ENCODE data around the gene CA5A.
"Not testable (repeated sequence)": the region's sequence is repeated elsewhere in the genome, so short reads cannot be mapped to it uniquely, and the experiment has no call there.

The CA5A gene

DNA sequence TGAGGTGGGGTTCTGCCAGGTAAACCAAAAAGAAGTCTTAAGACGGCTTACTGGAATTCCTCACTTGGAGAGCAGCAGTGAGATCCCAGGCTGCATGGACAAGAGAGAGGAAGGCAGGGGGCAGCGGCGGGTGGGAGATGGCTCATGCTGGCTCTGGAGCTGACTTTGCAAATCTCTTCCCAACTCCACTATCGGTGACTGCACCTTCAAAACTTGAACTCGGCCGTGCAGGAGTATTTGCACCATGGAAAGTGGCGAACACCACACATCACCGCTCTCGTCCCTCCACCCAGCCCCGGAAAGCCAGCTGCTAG is 16.7 kb downstream of the CA5A start:
- no peak for DNase-seq

DNA sequence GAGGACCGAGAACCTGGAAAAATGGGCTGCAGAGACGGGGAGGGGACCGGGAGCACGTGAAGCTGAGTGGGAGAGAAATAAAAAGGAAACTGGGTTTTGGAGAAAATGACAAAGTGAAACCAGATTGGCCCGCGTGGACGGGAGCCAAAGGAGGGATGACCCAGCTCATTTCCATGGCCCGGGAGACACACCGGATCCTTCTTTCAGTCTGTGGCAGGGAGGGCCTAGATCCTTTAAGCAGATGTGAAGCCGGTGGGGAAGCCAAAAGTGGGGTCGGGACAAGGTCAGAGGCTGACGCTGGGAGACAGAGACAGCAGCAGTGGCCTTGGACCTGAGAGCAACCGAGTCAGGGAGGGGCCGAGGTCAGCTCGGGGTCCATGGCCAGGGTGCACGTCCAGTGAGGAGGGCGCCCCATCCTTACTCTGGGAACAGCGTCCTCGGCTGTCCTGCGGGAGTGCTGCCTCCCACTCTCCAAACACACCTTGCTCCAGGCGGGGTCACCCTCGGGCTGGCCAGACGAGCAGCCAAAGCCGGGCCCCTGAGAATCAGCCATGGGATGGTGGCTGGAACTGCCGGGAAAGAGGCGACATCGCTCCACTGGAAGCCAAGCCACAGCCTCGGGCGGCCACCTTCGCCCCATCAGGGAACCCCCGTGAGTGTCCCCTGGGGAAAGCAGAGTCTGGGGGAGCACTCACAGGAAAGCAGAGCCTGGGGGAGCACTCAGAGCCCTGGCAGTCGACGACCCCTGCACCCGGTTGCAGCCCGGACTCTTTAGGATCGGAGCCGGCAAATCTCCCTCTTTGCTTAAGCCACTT is 17.3 kb downstream of the CA5A start:
- DNase-seq: no peak

DNA sequence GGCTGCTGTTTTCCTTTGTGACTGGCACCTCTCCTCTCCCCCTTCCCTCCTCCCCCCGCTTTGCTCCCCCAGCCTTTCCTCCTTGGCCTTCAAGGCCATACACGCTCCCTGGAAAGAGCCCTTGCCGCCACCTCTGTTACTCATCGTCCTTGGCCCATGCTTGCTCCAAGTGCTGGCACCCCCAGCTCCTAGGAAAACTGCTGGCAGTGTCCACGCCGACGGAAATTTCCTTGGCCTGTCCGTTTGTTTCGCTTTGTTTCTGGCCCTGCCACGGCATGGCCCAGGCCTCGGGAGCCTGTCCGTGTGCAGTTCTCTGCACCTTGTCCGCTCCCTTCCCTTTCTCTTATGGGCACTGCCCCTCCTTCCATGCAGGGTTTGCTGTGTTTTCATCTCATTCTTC is 18.0 kb downstream of the CA5A start:
- no peak for DNase-seq

DNA sequence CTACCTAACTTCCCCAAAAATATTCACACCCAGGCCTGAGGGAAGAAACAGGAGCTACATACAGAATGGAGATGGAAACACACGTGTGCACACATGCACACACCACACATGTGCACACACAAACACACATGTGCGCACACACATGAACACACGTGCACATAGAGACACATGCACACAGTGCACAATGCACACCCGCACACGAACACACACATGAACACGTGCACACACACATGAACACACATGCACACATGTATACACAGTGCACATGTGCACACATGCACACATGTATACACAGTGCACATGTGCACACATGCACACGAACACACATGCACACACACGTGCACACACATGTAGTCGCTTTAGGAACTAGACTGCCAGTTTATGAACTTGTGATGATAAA is 18.8 kb downstream of the CA5A start:
- DNase-seq: no peak

DNA sequence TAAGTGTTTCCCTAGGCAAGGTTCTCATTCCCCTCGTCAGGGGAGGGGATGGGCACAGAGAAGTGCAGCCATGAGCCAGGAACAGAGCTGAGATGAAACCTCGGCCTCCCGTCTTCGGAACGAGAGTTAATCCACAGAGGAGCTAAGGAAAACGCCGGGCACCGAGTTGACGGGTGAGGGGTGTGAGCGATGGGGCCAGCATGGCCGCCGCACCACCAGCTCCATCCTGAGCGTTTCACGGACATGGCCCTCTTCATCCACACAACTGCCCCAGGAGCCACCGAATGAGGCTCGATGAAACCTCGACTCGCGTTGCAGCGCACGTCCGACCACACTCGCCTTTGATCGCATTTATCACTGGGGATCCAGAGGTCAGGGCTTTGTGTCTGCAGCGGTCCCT is 21.5 kb downstream of the CA5A start:
- DNase-seq: no peak

DNA sequence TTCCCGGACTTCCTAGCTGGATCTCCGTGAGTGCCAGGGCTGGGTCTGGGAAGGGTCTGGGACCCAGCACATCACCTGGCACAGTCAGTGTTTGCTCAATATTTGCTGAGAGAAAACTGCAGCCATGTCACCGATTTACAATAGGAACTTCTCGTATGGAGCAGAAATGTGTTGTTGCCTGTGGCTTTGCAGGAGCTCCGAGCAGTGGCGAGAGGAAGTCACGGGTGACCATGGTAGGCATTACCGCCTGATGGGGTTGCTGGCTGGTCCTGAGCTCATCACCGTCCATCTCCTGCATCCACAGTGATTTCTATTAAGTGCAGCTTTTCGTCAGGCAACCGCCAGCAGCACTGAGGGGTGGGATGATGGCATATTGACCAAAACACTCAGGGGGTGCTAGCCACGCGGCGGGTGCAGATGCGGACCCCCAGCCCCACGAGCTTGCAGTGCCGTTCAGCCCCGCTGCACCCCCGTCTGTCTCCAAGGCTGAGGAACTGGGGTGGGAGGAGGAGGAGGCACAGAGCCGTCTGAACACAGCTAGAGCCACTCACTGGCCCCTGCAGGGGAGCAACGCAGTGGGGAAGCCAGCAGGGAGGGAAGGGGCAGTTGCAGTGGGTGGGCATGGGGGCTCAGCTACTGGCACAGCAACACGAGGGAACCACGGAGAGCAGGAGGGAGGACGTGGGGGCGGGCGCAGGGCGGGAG is 22.2 kb downstream of the CA5A start:
- DNase-seq: not testable (repeated sequence)

DNA sequence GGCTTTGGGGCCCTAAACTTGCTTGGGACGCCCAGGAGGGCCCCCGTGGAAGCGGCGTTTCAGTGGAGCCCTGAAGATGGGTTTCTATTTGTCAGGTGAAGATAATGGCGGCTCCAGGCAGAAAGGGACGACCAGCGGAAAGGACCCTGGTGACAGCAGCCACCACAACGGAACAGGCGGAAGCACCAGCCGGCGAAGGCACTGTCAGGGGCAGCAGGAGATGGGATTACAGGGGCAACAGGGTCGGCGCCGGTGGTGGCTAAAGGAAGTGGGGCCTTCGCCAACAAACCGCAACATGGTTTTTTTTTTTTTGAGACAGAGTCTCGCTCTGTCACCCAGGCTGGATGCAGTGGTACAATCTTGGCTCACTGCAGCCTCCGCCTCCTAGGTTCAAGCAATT is 23.6 kb downstream of the CA5A start:
- not testable (repeated sequence) for DNase-seq

DNA sequence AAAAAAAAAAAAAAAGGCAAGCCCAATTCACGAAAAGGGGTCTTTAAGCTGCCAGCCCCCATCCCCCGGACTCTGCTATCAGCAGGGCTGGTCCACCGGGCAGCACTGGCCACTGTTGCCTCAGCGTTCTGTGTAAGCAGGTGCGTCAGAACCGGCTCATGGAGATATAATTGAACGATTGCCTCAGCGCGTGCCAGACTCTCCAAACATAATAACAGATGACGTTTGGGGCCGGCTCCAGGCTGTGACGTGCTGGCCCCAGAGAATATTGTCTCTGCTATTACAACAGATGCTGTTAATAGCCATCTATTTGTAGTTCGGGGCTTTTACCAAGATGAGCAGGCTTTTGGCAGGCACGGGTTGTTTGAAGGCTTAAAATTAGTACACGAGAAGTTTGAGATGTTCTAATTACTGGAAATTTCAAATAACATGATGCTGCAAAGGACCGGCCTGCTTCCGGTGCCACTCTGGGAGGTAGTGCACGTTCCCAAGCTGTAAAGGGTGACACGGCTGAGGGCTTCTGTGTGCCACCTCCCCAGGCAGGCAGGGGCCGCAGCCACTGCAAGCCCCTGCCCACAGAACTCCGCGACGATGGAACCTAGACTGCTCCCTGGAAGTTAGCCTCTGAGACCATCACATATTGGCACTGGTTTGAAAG is 25.1 kb downstream of the CA5A start:
- DNase-seq: peak; percentile 64

DNA sequence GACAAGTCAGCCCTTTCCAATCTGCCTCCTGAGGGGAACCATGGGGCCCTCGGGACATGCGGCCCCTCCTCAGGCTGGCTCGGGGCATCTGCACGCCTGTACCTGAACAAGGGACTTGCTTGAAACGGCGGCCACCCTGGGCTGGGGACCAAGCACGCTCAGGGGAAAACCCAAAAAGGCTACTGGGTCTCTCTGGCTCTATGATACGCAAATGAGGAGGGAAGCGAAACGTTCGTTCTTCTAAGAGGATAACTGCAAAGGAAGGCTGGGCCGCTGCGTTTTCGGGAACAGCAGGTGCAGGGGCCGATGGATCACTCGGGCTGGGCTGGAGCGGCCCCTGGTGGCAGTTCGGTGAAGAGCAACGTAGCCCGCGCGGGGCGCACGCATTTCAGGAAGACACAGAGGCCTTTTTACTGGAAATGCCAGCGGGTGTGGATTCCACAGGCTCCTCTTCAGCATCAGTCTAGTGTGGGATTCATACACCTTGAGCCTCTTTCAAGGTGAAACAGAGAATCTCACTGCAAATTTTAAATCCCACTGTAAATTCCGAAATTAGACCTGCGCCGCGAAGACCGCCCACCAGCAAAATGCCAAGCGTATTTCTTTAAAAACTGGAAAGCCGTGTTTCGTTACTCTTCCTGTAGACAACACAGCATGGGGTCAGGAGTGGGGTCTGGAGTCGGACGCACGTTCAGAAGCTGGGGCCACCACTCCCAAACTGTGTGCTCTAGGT is 27.0 kb downstream of the CA5A start:
- DNase-seq: not testable (repeated sequence)

DNA sequence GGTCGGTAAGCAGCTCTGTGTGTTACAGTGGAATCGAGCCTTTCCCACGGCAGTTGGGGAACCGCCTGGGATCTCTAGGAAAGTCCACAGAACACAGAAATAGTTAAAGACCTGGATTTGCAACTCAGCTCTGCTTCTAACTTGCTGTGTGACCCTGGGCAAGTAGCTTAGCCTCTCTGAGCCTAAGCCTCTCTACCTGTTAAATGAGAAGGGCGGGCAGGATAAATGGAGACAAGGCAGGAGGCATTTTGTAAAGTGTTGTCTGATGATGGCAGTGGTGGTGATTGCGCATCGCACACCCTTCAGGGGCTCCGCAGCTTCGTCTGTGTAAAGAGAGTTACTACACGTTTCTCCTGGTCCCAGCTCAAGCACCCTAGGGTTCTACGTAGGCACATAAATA is 28.2 kb downstream of the CA5A start:
- DNase-seq: not testable (repeated sequence)

DNA sequence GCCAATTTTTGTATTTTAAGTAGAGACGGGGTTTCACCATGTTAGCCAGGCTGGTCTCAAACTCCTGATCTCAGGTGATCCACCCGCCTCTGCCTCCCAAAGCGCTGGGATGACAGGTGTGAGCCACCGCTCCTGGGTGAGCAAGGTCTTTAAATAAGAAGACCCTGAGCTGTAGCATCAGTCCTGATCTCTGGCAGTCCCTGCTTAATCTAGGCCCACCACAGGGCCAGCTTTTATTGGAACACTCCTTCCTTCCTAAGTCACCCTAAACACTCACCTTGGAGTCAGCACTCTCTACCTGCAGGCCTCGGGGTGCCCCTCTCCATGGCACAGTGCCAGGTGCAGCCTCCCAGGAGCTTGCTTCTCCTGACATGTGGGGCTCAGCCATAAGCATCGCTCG is 30.8 kb downstream of the CA5A start:
- not testable (repeated sequence) for DNase-seq

DNA sequence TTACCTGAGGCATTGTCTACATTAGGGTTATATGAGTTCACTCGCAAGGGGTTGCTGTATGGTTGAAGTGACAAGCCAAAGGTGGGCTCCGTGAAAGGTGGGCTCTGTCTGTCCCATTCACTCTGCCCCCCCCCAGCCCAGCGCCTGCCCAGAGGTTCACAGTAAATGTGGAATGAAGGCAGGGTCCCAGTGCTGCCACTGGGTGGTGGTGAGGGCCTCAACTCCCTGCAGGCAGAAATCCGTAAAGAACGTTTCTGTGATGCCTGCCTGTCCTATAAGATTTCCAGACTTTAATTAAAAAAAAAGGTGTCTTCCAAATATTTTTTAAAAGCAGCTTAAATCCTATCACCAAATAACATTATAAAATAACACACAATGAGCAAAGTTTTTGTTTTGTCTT is 31.4 kb downstream of the CA5A start:
- not testable (repeated sequence) for DNase-seq

DNA sequence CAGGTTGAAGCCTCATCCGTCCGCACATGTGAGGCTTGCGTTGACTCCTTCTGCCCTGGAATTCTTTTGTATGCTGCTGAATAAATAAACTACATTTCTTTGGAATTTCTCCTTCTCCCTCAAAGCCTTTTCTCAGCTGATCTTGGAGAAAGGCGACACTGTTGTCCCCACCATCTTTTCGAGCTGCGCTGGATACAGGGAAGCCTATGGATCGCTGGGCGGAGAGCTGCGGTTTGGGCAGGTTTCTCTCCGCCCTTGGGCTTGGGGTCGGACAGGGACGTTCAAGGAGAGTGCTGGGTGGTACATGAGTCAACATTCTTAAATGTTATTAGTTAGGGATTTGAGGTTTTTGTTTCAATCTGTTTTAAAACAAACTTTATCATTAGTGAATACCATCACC is 35.8 kb downstream of the CA5A start:
- not testable (repeated sequence) for DNase-seq

DNA sequence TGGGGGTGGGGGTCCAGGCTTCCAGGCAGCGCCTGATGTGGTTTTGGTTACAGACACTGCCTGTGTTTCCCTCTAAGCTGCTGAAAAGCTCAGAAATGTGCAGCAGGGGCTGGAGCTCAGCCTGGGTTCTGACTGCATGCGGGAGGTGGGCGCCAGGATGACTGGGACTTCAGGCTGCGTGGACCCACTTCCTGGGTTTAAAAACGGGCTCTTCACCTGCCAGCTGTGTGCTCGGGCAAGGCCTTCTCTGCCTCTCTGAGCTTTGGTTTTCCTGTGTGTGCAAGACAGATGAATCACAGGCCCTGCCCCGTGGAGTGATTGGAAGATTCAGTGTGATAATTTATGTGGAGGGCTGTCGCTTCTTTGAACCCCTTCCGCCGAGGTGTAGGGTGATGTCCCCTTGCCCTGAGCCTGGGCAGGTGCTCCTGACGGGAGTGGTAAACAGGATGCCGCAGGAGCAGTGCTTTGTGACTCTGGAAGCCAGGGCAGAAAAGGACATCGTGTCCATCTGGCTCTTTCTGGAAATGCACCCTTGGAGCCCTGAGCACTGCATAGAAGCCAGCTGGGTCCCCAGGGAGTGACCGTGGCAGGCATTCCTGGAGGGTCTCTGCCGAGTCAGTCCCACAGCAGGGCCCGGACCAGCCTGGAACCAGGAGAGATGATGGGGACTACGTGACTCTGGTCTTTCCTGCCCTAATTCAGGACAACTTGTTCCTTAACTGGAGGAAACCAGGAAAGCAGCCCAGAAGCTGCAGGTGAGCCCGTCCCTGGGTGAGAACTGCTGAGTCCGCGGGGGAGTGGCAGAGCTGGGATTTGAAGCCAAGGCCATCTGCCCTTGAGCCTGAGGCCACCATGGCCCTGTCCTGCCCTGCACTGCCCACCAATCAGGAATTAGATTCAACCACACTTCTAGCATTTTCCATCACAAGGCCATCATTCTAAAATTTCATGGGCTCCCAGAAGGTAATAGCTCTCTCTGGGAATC is 38.5 kb downstream of the CA5A start:
- no peak for DNase-seq

DNA sequence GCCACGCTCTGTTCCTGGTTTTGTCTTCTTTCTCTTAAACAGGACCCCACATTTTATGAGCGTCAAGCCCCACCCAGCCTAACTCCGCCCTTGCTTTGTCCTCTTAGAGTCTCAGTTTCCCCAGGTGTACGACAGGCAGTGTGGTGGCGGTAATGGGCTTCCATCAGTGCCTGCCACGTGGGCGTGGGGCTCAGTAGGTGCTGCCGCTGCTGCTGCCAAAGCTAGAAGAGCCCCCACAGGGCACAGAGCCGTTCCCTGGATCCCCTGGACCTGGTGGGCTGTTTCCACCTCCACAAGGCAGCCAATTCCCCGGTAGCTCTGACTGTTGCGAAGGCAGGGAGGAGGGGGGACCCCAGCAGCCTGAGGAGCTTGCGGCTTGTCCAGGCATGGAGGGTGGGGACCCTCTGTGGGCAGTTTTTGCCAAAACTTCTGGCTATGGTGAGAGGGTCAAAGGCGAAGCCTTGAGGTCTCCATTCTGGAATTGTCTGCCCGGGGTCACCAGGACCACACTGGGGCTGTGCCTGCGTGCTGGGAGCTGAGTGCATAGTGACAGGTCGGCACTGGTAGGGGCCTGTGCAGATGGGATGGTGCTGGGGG is 39.3 kb downstream of the CA5A start:
- DNase-seq: not testable (repeated sequence)

DNA sequence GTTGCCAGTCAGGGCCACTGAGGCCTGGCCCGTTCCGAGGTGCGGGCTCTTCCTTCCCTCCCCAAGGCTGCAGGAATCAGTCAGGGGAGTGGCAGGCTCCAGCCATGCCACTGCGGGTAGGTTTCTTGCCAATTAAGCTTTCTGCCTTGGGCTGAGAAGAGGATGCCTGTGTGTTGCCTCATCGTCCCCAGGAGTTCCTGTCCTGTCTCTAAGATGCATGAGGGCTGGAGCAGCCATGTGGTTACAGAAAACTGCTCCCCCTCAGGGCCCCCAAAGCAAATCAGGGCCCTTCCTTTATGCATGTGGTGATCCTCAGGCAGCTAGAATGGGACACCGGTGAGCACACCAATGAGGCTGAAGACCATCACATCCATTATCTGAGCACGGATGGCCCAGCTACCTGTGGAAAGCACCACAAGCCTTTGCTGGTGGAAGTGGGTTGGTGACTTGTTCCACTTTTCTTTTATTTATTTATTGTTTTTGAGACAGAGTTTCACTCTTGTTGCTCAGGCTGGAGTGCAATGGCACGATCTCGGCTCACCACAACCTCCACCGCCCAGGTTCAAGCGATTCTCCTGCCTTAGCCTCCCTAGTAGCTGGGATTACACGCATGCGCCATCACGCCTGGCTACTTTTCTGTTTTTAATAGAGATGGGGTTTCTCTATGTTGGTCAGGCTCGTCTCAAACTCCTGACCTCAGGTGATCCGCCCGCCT is 40.0 kb downstream of the CA5A start:
- not testable (repeated sequence) for DNase-seq

DNA sequence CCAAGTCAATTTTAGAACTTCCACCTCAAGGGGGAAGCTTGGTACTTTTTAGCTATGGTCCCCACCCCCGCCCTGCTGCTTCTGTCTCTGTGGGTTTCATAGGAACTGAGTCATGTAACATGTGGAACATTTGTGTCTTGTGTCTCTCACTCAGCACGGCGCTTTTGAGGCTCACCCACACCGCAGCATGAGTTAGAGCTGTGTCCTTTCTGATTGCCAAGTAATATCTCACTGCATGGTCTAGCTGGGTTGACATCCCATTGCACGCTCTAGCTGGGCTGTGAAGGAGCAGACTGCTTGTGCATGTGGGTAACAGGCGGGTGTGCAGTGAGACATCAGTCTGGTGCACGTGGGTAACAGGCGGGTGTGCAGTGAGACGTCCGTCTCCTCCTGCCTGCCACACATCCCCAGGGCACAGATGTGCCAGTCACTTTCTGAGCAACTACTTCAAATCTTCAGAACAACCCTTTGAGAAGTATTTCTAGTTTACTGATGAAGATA is 40.6 kb downstream of the CA5A start:
- no peak for DNase-seq

DNA sequence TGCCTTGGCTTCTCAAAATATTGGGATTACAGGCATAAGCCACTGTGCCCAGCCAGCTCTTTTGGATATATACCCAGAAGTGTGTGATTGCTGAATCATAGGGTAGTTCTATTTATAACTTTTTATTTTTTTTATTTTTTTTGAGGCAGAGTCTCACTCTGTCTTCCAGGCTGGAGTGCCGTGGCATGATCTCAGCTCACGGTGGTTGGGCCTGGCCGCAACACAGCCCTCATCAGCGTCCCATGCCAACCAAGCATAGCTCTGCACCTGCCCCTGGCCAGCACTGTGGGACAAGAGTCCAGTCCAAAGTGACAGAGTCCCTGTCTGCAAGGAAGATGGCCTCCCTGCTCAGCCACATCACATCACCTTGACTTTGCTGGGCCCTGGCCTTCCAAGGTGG is 42.3 kb downstream of the CA5A start:
- not testable (repeated sequence) for DNase-seq

DNA sequence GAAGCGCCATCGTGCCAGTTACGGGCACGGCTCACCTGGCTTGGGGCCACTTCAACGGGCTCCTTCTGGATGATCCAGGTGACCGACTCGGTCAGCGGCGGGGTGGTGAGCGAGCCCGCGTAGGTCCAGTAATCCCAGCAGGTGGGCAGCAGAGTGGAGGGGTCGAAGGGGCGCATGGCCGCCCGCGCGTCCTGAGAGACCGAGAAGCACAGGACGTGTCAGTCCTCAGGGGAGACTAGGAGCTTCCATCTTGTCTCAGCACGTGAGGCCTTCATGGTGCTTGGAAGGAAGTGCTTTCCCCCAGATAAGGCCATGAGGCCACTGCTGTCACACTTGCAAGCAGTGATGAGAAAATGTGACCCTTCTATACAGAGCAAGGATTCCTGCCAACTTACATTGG is 44.6 kb downstream of the CA5A start:
- no peak for DNase-seq

DNA sequence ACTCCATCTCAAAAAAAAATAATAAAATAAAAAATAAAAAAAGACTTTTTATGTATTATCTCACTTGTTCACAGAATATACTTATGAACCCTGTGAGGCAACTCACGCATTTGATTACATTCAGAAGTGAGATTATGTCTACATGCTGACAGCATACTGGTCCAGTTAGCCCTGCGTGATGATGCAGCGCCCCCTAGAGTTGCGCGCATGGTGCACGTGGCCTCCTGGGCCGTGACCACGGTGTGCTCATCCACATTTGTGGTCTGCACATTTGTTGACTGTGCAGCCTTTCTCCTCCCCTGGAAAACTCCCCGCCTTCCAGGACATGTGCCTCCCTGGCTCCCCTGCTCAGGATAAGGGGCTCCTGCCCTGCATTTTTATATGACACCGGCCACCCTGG is 46.6 kb downstream of the CA5A start:
- not testable (repeated sequence) for DNase-seq

DNA sequence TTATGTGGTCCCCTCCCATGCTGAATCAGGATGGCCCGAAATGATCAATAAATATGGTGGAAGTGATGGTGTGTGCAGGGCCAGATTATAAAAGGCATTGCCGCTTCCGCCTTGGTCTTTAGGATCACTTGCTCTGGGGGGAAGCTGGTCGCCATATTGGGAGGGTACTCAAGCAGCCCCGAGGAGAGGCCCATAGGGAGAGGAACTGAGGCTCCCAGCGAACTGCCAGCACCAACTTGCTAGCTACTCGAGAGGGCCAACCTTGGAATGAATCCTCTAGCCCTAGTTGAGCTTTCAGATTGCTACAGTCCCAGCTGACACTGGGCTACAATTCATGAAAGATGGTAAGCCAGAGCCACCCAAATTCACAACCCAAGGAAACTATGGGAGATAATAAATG is 48.0 kb downstream of the CA5A start:
- not testable (repeated sequence) for DNase-seq

Data from NCI-H1417 treated with DMSO at 0.1 percent for 48 hours (cell line).